LNCAP (cell line): ENCODE measurements around the gene DFFB.

Source experiments
- TF ChIP-seq, protein P1 (sequence below): fragments of 450-650 bp; IDR thresholded peaks from 2 replicates; pipeline ENCODE4 v1.5.1; 2017; ENCODE audit warnings: mild to moderate bottlenecking

DFFB gene

DNA sequence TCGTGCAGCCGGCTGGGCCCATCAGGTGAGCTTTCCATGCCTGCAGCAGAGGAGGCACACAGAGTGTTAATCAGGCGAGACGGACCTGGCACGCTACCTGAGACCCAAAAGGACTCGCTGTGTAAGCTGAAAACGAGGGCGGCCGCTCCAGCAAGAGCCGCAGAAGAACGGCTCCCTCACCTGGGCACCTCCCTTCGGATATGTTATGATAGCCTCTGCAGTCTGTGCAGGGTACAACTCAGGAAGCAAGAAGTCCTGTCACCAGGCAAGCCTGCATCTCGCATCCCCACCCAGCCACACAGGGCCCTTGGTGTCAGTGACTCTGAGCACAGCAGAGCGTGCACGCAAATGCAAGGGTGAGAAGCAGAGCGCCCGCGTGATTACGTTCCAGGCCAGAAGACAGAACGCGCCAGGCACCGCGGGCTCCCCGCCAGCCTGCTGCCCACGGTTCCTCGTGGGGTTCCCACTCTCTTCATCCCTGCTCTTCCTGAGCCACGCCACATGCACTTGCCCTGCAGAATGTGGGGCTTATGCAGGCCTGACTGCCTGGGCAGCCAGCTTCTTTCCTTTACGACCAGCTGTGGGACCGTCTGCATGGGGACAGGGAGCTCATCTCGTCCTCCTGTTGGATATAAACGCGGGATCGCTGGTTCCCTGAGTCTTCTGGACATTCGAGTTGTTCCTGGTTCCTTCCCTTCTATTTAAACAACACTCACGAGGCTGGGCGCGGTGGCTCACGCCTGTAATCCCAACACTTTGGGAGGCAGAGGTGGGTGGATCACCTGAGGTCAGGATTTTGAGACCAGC is 40.7 kb upstream of the DFFB start:
- TF ChIP-seq, protein P1, sequence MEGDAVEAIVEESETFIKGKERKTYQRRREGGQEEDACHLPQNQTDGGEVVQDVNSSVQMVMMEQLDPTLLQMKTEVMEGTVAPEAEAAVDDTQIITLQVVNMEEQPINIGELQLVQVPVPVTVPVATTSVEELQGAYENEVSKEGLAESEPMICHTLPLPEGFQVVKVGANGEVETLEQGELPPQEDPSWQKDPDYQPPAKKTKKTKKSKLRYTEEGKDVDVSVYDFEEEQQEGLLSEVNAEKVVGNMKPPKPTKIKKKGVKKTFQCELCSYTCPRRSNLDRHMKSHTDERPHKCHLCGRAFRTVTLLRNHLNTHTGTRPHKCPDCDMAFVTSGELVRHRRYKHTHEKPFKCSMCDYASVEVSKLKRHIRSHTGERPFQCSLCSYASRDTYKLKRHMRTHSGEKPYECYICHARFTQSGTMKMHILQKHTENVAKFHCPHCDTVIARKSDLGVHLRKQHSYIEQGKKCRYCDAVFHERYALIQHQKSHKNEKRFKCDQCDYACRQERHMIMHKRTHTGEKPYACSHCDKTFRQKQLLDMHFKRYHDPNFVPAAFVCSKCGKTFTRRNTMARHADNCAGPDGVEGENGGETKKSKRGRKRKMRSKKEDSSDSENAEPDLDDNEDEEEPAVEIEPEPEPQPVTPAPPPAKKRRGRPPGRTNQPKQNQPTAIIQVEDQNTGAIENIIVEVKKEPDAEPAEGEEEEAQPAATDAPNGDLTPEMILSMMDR = no peak

DNA sequence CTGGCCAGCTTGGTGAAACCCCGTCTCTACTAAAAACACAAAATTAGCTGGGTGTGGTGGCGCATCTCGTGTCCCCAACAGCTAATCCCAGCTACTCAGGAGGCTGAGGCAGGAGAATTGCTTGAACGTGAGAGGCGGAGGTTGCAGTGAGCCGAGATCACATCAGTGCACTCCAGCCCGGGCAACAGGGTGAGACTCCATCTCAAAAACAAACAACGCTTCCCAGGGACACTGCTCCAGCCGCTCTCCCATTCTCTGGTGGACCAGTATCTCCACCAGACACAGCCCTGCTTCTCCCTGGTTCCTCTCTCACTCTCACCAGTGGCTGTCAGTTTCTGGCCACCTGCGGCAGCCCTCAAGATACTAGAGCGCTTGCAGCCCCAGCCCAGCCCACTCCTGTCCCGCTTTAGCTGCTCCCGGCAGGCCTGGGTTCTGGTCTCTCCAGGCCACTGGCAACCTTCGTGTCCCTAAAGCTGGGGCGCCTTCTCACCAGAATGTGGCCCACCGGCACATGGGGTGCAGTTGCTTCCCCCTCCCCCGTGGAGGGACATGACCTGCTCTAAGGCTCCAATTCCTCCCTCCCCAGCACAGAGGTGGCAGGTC is 40.0 kb upstream of the DFFB start:
- TF ChIP-seq, protein P1 = no peak

DNA sequence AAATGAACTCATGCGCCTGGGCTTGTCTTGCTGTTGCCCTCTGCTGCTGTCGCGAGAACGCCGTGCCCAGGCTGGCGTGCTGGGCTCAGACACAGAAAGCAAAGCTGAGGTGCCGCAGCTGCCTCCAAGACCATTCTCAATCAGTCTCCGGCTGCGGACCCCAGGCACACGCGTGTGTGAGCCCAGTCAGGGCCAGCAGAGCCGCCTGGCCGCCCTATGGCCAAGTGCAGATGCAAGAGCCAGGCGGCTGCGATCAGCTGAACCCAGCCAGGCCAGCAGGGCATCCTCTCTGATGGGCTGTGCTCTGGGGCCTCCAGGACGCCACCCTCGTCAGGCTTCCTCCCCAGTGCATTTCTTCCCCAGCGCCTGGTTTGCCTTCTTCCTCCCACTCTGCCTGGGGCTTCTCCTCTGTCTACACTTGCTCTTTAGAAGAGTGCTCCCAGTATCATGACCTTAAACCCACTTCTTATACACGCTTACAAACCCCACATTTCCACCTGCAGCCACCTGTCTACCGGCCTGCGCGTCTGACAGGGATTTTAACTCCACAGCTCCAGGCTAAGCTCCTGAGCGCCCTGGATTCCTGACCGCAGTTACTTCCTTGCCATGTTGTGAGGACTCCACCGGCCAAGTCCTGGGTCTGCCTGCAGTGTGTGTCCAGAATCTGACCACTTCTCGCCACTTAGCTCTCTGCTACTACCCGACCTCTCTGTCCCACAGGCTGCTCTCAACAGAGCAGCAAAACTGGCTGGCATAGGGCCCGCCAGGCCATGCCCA is 39.3 kb upstream of the DFFB start:
- TF ChIP-seq, protein P1 = no peak

DNA sequence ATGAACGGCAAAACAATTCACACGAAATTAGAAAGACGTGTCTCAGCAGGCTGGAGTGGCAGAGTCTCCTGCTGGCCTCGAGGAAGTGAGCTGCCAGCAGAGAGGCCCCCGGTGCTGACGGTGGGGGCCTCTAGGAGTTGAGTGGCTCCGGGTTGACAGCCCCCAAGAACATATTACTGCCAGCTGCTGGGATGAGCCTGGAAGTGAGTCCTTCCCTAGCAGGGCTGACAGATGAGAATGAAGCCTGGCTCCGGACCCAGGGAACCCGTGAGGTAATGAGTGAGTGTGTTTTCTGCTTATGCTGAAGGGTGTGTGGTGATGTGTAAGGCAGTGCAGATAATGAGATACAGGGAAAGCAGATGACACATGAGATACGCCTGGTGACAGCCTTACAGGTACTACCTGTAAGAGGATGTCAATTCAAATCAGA is 37.5 kb upstream of the DFFB start:
- TF ChIP-seq, protein P1 = no peak

DNA sequence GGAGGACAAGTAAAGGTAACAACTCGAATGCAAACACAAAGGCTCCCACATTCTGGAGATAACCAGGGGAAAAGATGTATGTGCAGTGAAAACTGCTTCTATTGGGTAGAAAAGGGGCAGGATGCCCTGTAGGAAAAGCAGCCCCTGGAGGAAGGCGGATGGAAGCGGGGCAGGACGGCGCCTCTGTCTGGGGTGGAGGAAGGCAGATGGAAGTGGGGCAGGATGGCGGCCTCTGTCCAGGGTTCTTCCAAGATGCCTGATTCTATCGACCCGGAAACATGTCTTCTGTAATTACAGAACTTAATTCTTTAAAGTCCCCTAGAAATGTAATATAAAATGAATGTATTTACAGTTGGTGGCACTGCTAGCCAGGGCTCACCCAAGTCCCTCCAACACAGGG is 37.0 kb upstream of the DFFB start:
- TF ChIP-seq, protein P1 = no peak

DNA sequence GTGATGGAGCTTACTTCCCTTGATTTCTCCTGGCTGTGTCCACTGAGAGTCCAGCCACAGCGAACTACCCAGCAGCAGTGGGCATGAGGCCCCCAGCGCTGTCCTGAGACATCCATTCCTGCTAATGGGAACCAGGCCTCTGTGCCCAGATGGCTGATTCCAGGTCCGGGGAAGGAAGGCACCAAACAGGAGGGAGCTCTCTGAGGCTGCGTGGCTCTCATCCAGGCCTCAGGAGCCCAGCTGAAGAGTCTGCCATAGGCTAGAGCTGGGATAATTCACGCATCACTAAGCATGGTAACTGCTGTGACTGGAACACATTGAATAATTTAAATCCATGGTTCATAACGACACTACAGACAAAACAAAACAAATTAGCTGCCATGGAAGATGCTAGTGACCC is 36.3 kb upstream of the DFFB start:
- TF ChIP-seq, protein P1 = no peak

DNA sequence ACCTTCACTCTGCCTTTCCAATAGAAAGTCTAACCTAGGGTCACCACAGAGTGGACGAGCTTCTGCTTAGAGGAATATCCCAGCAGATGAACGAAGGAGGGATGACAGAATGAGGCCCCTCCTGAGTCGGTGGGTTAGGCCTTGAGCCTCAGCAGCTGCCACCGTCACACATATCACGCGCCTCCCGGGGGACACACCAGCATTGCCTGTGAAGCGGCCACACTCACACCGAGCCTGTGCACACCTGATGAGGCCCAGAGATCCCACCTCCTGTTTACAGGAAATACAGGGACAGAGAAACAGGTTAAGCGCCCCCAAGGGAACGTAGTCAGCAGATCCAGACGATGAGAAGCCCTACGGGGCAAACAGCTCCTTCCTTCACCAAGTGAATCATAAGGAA is 35.8 kb upstream of the DFFB start:
- TF ChIP-seq, protein P1 = no peak
